ENCODE data around the gene ARHGAP6.

The ARHGAP6 gene

GRCh38 chrX:11424903-11425674, 240.6 kb downstream of the ARHGAP6 start:
- DNase-seq (ENCODE audit: low read depth in 2 of 2) = no peak

- DNase-seq (ENCODE audit: low read depth in 2 of 2) = no peak
Observed at GRCh38 chrX:11423949-11424348, 241.8 kb downstream of the ARHGAP6 start.

GRCh38 chrX:11423362-11423818, 242.3 kb downstream of the ARHGAP6 start:
- no peak for DNase-seq (ENCODE audit: low read depth in 2 of 2)

GRCh38 chrX:11422525-11422857, 243.2 kb downstream of the ARHGAP6 start:
- no peak for DNase-seq (ENCODE audit: low read depth in 2 of 2)

GRCh38 chrX:11421805-11422524, 243.8 kb downstream of the ARHGAP6 start:
- no peak for DNase-seq (ENCODE audit: low read depth in 2 of 2)

- DNase-seq (ENCODE audit: low read depth in 2 of 2) = no peak
Observed at GRCh38 chrX:11420851-11421250, 244.9 kb downstream of the ARHGAP6 start.

- DNase-seq (ENCODE audit: low read depth in 2 of 2) = no peak
Observed at GRCh38 chrX:11419102-11419501, 246.6 kb downstream of the ARHGAP6 start.

- no peak for DNase-seq (ENCODE audit: low read depth in 2 of 2)
Observed at GRCh38 chrX:11416600-11416999, 249.1 kb downstream of the ARHGAP6 start.

- DNase-seq (ENCODE audit: low read depth in 2 of 2) = no peak
Observed at GRCh38 chrX:11414091-11414490, 251.6 kb downstream of the ARHGAP6 start.

- DNase-seq (ENCODE audit: low read depth in 2 of 2) = no peak
Observed at GRCh38 chrX:11412715-11413623, 252.8 kb downstream of the ARHGAP6 start.

GRCh38 chrX:11409957-11410356, 255.8 kb downstream of the ARHGAP6 start:
- DNase-seq (ENCODE audit: low read depth in 2 of 2) = no peak

- DNase-seq (ENCODE audit: low read depth in 2 of 2) = no peak
Observed at GRCh38 chrX:11408783-11409182, 256.9 kb downstream of the ARHGAP6 start.

GRCh38 chrX:11408109-11408405, 257.7 kb downstream of the ARHGAP6 start:
- DNase-seq (ENCODE audit: low read depth in 2 of 2) = no peak

GRCh38 chrX:11407331-11408108, 258.2 kb downstream of the ARHGAP6 start:
- no peak for DNase-seq (ENCODE audit: low read depth in 2 of 2)

- no peak for DNase-seq (ENCODE audit: low read depth in 2 of 2)
Observed at GRCh38 chrX:11406109-11406765, 259.5 kb downstream of the ARHGAP6 start.

GRCh38 chrX:11403631-11404030, 262.1 kb downstream of the ARHGAP6 start:
- no peak for DNase-seq (ENCODE audit: low read depth in 2 of 2)

GRCh38 chrX:11401966-11402365, 263.8 kb downstream of the ARHGAP6 start:
- DNase-seq (ENCODE audit: low read depth in 2 of 2) = no peak

GRCh38 chrX:11399489-11400094, 266.1 kb downstream of the ARHGAP6 start:
- DNase-seq (ENCODE audit: low read depth in 2 of 2) = no peak

GRCh38 chrX:11398785-11399184, 266.9 kb downstream of the ARHGAP6 start:
- DNase-seq (ENCODE audit: low read depth in 2 of 2) = no peak

GRCh38 chrX:11398139-11398538, 267.6 kb downstream of the ARHGAP6 start:
- DNase-seq (ENCODE audit: low read depth in 2 of 2) = no peak

- DNase-seq (ENCODE audit: low read depth in 2 of 2) = no peak
Observed at GRCh38 chrX:11397680-11398079, 268.0 kb downstream of the ARHGAP6 start.
